Bronchial epithelial cell (primary cell): ENCODE measurements around the gene MECR. TPM values are rescaled to one million over a fixed set of nuclear protein-coding genes. Genes with fewer than 3 reads are reported as not detected.

Experiments used
- DNase-seq: peaks from one replicate; pipeline ENCODE4 v3.0.0-alpha.2; 2010; ENCODE audit warnings: low read depth
- FAIRE-seq: peaks from 2 replicates; lab custom pipeline; 2011; peaks lifted over from hg19 to GRCh38; lab: Jason Lieb, UNC
- H3K27me3 ChIP-seq: 2 replicates; pipeline ENCODE4 v1.5.1; 2011; ENCODE audit warnings: low read length; ENCODE audit not compliant: control insufficient read depth, insufficient read depth
- H3K36me3 ChIP-seq: 2 replicates; pipeline ENCODE4 v1.5.1; 2011; ENCODE audit warnings: low read length; ENCODE audit not compliant: control insufficient read depth, insufficient read depth
- H3K4me3 ChIP-seq: 2 replicates; pipeline ENCODE4 v1.5.1; 2011; ENCODE audit warnings: mild to moderate bottlenecking, low read depth, low read length, control low read depth
- total RNA-seq: library from RNA; depleted of rRNA; stranded (reverse); fragments of >200 nt; gene quantifications from 2 replicates; pipeline ENCODE4 v1.2.1, GENCODE V29; 2014
- TF ChIP-seq, protein P1 (sequence below): IDR thresholded peaks from 2 replicates; pipeline ENCODE4 v1.5.1; 2011; ENCODE audit warnings: mild to moderate bottlenecking, moderate library complexity, low read length, control low read depth, inconsistent platforms; ENCODE audit not compliant: insufficient read depth, severe bottlenecking

Gene MECR, protein sequence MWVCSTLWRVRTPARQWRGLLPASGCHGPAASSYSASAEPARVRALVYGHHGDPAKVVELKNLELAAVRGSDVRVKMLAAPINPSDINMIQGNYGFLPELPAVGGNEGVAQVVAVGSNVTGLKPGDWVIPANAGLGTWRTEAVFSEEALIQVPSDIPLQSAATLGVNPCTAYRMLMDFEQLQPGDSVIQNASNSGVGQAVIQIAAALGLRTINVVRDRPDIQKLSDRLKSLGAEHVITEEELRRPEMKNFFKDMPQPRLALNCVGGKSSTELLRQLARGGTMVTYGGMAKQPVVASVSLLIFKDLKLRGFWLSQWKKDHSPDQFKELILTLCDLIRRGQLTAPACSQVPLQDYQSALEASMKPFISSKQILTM
- total RNA-seq = 28.2 TPM in 2 replicates

DNA sequence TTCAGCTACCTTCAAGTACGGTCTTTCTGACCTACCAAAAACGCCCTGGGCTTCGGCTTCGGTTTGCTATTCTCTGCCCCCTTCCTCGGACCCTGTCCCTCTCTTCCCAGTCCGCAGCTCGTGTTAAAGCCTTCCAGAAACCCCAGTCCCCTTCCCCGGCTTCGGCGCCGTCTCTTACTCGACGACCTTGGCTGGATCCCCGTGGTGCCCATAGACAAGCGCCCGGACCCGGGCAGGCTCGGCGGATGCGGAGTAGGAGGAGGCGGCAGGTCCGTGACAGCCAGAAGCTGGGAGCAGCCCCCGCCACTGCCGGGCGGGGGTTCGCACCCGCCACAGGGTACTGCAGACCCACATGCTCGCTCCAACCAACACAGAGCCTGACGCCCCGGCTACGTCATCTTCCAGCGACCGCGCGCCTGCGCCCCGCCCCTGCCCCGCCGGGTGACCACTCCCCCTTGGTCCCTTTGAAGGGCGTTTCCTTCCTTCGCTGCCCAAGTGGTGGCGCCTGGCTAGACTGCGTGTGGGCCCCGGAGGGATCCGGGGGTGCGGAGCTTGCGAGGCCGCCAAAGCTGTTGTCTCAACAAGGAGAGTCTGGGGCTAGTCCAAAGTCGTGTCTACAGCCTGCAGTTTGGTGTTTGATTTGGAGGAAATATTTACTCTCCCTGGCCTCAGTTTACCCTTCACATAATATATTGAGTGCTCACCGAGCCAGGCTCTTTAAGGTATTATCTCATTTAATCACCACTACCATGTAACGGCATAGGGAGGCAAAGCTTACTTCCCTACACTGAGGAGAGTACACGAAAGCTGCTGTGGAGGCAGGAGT, at the start of gene MECR:
TSS of gene MECR (minus strand) at position 382 of the 826 bp plus-strand sequence. CDS start at position 354, 28 bp downstream.
- FAIRE-seq (no peak), DNase-seq (peak; percentile 75)
- H3K4me3 ChIP-seq = peak within 1 kb of the TSS; percentile 88
- H3K27me3 ChIP-seq = no peaks in the 10 kb centered on the region
- TF ChIP-seq, protein P1, sequence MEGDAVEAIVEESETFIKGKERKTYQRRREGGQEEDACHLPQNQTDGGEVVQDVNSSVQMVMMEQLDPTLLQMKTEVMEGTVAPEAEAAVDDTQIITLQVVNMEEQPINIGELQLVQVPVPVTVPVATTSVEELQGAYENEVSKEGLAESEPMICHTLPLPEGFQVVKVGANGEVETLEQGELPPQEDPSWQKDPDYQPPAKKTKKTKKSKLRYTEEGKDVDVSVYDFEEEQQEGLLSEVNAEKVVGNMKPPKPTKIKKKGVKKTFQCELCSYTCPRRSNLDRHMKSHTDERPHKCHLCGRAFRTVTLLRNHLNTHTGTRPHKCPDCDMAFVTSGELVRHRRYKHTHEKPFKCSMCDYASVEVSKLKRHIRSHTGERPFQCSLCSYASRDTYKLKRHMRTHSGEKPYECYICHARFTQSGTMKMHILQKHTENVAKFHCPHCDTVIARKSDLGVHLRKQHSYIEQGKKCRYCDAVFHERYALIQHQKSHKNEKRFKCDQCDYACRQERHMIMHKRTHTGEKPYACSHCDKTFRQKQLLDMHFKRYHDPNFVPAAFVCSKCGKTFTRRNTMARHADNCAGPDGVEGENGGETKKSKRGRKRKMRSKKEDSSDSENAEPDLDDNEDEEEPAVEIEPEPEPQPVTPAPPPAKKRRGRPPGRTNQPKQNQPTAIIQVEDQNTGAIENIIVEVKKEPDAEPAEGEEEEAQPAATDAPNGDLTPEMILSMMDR = peak; percentile 30
- no peaks in the 10 kb centered on the region for H3K36me3 ChIP-seq

DNA sequence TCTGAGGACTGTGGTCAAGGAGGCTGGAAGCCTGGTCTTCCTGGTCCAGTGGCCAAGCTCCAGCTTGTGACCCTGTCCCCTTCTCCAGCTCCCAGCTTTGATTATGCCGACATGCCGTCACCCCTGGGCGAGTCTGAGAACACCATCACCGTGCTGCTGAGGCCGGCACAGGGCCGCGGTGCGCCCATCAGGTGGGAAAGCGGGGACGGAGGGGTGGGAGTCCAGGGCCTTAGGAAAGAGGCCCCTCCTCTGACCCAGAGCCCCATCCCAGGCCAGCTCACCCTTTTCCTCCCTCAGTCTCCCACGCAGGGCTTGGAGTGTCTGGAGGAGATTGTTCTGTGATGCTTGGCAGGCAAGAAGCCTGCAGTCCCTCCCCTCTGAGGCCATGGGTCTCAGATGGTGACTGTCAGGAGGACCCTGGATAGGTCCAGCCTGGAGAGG, 49.2 kb upstream of the MECR start:
- TF ChIP-seq, protein P1 = no peak
- peaks cover 17% of the 10 kb centered on the region for H3K36me3 ChIP-seq
- no peak overlapping the region for H3K4me3 ChIP-seq
- FAIRE-seq (no peak), DNase-seq (no peak)
- H3K27me3 ChIP-seq = no peaks in the 10 kb centered on the region

DNA sequence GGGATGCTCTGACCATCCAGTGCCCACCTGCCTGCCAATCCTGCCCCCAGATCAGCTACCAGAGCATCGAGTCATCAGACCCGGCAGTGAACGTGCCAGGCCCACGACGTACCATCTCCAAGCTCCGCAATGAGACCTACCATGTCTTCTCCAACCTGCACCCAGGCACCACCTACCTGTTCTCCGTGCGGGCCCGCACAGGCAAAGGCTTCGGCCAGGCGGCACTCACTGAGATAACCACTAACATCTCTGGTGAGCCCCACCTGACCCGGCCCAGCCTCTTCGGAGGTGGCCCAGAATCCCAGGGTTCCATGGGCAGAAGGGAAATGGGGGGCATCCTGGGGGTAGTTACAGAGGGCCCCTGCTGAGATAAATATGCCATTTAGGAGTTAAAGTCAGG, 48.7 kb upstream of the MECR start:
- no peak for DNase-seq
- no peaks in the 10 kb centered on the region for H3K27me3 ChIP-seq
- TF ChIP-seq, protein P1 = no peak
- no peak for FAIRE-seq
- no peak overlapping the region for H3K4me3 ChIP-seq
- H3K36me3 ChIP-seq = peaks cover 17% of the 10 kb centered on the region

DNA sequence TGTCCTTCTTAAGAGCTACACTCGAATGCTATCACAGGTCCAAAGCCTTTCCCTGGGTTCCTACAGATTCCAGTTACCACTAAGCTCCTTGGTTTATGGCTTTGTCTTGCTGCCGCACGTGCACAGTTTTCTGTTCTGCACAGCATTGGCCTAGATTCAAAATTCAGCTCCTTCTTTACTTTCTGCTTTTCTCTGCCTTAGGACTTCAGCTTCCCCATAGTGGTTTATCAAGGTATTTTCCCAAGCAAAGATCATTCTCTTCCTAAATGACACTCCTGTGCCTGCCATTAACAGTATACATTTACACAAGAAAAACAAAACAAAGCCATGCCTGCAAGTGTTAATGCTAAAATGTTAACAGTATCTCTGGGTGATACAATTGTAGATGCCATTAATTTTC, 47.4 kb upstream of the MECR start:
- TF ChIP-seq, protein P1 = no peak
- peaks cover 14% of the 10 kb centered on the region for H3K36me3 ChIP-seq
- FAIRE-seq (no peak), DNase-seq (no peak)
- no peak overlapping the region for H3K4me3 ChIP-seq
- H3K27me3 ChIP-seq = no peaks in the 10 kb centered on the region

DNA sequence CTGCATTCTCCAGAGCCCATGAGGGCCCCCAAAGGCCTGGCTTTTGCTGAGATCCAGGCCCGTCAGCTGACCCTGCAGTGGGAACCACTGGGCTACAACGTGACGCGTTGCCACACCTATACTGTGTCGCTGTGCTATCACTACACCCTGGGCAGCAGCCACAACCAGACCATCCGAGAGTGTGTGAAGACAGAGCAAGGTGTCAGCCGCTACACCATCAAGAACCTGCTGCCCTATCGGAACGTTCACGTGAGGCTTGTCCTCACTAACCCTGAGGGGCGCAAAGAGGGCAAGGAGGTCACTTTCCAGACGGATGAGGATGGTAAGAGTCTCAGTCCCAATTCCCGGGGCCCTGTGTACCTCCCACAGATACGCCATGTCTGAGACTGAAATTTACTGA, 44.7 kb upstream of the MECR start:
- Histone ChIP-seq H3K4me3 (no peak overlapping the region), H3K36me3 (peaks cover 13% of the 10 kb centered on the region), H3K27me3 (no peaks in the 10 kb centered on the region)
- DNase-seq (no peak), FAIRE-seq (no peak)
- TF ChIP-seq, protein P1 = no peak
